Measurements from ENCODE around the gene SQSTM1.

The SQSTM1 gene

GRCh38 chr5:179823937-179824744 lies 3.4 kb downstream of the SQSTM1 start:
- in situ Hi-C loops (cut with MboI; ENCODE audit: low pct_unique_long_range_greater_than_20kb, low sequenced_read_pairs, unreplicated experiment), result no loop called here
- TF ChIP-seq, protein P1, sequence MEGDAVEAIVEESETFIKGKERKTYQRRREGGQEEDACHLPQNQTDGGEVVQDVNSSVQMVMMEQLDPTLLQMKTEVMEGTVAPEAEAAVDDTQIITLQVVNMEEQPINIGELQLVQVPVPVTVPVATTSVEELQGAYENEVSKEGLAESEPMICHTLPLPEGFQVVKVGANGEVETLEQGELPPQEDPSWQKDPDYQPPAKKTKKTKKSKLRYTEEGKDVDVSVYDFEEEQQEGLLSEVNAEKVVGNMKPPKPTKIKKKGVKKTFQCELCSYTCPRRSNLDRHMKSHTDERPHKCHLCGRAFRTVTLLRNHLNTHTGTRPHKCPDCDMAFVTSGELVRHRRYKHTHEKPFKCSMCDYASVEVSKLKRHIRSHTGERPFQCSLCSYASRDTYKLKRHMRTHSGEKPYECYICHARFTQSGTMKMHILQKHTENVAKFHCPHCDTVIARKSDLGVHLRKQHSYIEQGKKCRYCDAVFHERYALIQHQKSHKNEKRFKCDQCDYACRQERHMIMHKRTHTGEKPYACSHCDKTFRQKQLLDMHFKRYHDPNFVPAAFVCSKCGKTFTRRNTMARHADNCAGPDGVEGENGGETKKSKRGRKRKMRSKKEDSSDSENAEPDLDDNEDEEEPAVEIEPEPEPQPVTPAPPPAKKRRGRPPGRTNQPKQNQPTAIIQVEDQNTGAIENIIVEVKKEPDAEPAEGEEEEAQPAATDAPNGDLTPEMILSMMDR (IDR thresholded peaks at IDR 0.05; ENCODE audit: extremely low read depth, insufficient read depth, missing control alignments), result no peak
- no peak for DNase-seq (ENCODE audit: low spot score)

GRCh38 chr5:179824745-179825112 lies 4.0 kb downstream of the SQSTM1 start:
- TF ChIP-seq, protein P1 (IDR thresholded peaks at IDR 0.05; ENCODE audit: extremely low read depth, insufficient read depth, missing control alignments), result no peak
- in situ Hi-C loops (cut with MboI; ENCODE audit: low pct_unique_long_range_greater_than_20kb, low sequenced_read_pairs, unreplicated experiment), result no loop called here
- DNase-seq (ENCODE audit: low spot score), result no peak

DNA sequence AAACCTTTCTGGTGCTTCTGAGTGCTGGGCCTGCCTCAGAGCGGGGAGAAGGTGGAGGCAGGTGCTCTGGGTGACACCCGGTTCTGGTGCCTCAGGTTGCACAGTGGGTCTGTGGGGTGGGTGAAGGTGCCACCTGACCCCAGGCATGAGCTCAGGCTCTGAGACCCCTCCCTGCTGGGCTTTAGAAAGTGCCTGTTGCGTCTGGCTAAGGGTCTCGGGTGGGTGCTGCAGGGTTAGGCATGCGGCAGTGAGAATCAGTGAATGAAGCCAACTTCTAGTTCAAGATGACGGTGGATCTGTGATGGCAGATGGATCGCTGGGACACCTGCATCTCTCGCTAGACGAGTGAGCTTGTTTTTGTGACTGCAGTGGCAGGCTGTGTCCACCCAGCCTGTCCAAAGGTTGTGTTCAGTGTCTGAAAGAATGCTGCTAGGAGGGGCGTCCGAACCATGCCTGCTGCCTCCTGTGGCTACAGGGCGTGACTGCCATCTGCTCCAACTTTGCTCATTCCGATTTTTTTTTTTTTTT lies 5.0 kb downstream of the SQSTM1 start:
- TF ChIP-seq, protein P1 (IDR thresholded peaks at IDR 0.05; ENCODE audit: extremely low read depth, insufficient read depth, missing control alignments), result no peak
- in situ Hi-C loops (cut with MboI; ENCODE audit: low pct_unique_long_range_greater_than_20kb, low sequenced_read_pairs, unreplicated experiment), result no loop called here
- DNase-seq (ENCODE audit: low spot score), result no peak

- no peak for DNase-seq (ENCODE audit: low spot score)
- in situ Hi-C loops (cut with MboI; ENCODE audit: low pct_unique_long_range_greater_than_20kb, low sequenced_read_pairs, unreplicated experiment), result no loop called here
- TF ChIP-seq, protein P1 (IDR thresholded peaks at IDR 0.05; ENCODE audit: extremely low read depth, insufficient read depth, missing control alignments), result no peak
Measured at GRCh38 chr5:179827680-179828079, 7.0 kb downstream of the SQSTM1 start.

DNA sequence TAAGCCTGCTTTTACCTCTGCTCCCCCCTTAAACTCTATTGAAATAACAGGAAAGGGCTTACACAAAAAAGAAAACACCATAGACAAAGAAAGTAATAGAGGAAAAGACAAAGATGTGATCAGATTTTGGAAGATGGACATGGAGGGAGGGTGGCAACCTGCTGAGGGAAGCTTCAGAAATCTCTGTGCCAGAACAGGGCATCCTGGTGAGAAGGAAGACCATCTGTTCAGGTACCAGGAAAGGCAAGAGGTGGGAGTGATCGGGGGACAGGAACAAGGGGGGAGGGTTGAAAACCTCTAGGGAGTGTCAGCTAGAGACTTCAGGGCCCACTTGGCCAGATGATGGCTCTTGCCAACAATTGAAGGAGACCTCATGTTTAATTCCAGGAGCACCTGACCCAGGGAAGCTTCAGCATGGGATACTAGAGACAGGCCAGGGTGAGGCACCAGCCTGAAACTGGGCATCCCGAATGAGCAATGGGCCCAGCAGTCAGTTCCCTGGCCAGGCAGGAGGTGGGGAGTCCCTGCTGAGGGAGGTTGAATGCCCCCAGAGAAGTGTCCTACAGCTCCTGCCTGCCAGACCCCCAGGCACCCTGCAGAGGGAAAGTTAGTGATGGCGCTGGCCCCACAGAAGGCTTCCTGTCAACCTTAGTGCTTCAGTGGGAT lies 8.2 kb downstream of the SQSTM1 start:
- TF ChIP-seq, protein P1 (IDR thresholded peaks at IDR 0.05; ENCODE audit: extremely low read depth, insufficient read depth, missing control alignments), result no peak
- in situ Hi-C loops (cut with MboI; ENCODE audit: low pct_unique_long_range_greater_than_20kb, low sequenced_read_pairs, unreplicated experiment), result no loop called here
- DNase-seq (ENCODE audit: low spot score), result no peak

DNA sequence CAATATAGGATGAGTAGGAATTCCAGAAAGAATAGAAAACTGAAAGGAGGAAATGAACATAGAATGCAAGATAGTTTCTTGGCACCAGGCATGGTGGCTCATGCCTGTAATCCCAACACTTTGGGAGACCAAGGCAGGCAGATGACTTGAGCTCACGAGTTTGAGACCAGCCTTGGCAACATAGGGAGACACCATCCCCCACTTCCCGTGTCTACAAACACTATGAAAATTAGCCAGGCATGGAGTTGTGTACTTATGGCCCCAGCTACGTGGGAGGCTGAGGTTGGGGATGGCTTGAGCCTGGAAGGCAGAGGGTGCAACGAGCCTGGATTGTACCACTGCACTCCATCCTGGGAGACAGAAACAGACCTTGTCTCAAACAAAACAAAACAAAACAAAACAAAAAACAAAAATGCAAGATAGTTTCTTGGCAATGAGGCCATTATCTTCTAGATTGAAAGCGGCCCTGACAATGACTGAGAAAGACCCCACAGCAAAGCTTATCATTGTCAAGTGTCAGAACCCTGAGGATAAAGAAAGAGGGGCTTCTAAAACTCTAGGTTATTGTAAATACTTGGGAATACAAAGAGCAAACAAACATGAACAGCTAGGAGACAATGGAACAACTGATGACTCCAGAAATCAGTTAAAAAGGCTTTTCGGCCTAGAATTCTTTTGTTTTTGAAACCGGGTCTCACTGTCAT lies 9.2 kb downstream of the SQSTM1 start:
- in situ Hi-C loops (cut with MboI; ENCODE audit: low pct_unique_long_range_greater_than_20kb, low sequenced_read_pairs, unreplicated experiment), result no loop called here
- no peak for DNase-seq (ENCODE audit: low spot score)
- TF ChIP-seq, protein P1 (IDR thresholded peaks at IDR 0.05; ENCODE audit: extremely low read depth, insufficient read depth, missing control alignments), result no peak

Data from GM13977 (cell line).